ENCODE data around the gene IL22RA1. TPM values are rescaled to one million over a fixed set of nuclear protein-coding genes. Genes with fewer than 3 reads are reported as not detected.
A peak's percentile ranks its signal among the peaks of the same experiment; 100 is the strongest.

Gene IL22RA1
- total RNA-seq, 1 experiment from 2014 or later: 0.13 TPM

GRCh38 chr1:24151175-24151533 is 8.2 kb upstream of the IL22RA1 start:
- WGBS (ENCODE audit: extremely low coverage, insufficient read length, low lambda C conversion rate): no CpG with 5 or more reads among the region's 12 CpGs
- Histone ChIP-seq H3K56ac (ENCODE audit: insufficient read length, low read depth, low read length) (peak overlapping the region; percentile 95), H3K4me1 (ENCODE audit: insufficient read depth, low read length) (no peaks in the 10 kb centered on the region; the same call in 1 of the 2 replicates), H2BK12ac (ENCODE audit: insufficient read length, low read depth, low read length) (no peak overlapping the region), H3K27me3 (ENCODE audit: insufficient read depth, low read length) (no peaks in the 10 kb centered on the region), H2AFZ (ENCODE audit: low read length) (no peak overlapping the region), H4K8ac (replicated peaks; ENCODE audit: insufficient read length, low read depth, low read length) (peak overlapping the region; percentile 92), H3K23me2 (ENCODE audit: insufficient read length, low read depth, low read length, poor library complexity, severe bottlenecking) (peaks cover 5% of the 10 kb centered on the region), H4K91ac (ENCODE audit: insufficient read length, low read depth, low read length) (peak overlapping the region; percentile 93), H2BK15ac (ENCODE audit: low read depth, low read length) (no peak overlapping the region), H2BK120ac (ENCODE audit: low read depth, low read length, poor library complexity, severe bottlenecking) (peak overlapping the region; percentile 100), H3K79me2 (ENCODE audit: insufficient read depth, low read length) (no peaks in the 10 kb centered on the region), H2BK20ac (ENCODE audit: low read depth, low read length, poor library complexity, severe bottlenecking) (no peak overlapping the region), H2AK5ac (ENCODE audit: insufficient read length, low read length) (no peak overlapping the region), H3K27ac (ENCODE audit: insufficient read length, low read depth, low read length) (peak overlapping the region; percentile 99), H3K9me3 (ENCODE audit: control insufficient read depth, low read depth, low read length) (no peaks in the 10 kb centered on the region), H3K23ac (ENCODE audit: insufficient read length, low read depth, low read length) (no peak overlapping the region), H3T11ph (ENCODE audit: low read length) (peak overlapping the region; percentile 100), H4K20me1 (ENCODE audit: control insufficient read depth, insufficient read depth, insufficient read length) (no peaks in the 10 kb centered on the region), H2BK5ac (ENCODE audit: insufficient read length, low read length) (peak overlapping the region; percentile 87), H3K14ac (ENCODE audit: insufficient read depth, low read length) (peak overlapping the region; percentile 98; the same call in 1 of the 2 replicates), H3K18ac (ENCODE audit: insufficient read length, low read depth, low read length) (peak overlapping the region; percentile 100), H3K4me2 (ENCODE audit: insufficient read depth, insufficient read length, low read length) (peak overlapping the region; percentile 59), H3K79me1 (ENCODE audit: insufficient read depth, low read depth, low read length, poor library complexity, severe bottlenecking) (no peaks in the 10 kb centered on the region), H3K9ac (ENCODE audit: extremely low read depth, insufficient read length, low read length) (peak overlapping the region; percentile 100), H3K4ac (ENCODE audit: low read depth, low read length) (peak overlapping the region; percentile 100; the same call in 1 of the 2 replicates), H4K5ac (ENCODE audit: insufficient read length, low read depth, low read length) (peak overlapping the region; percentile 100)
- H3K4me3 Mint-ChIP-seq: peak overlapping the region; percentile 53 to 78
- no peaks in the 10 kb centered on the region; the same call in 1 of the 2 replicates for H3K27me3 Mint-ChIP-seq (ENCODE audit: low read depth)
- DNase-seq: peak; percentile 96
- TF ChIP-seq CTCF (conservative IDR thresholded peaks at IDR 0.05): no peak
- H3K36me3 Mint-ChIP-seq (ENCODE audit: insufficient read depth in 1 of 3, low read depth in 3 of 3): peaks cover 2 to 12% (median 10%) of the 10 kb centered on the region in 3 experiments; a peak in 6 of 7 replicates
- no peaks in the 10 kb centered on the region; a peak in 1 of 5 replicates for H3K9me3 Mint-ChIP-seq
- peak overlapping the region; percentile 90 to 98 (median 98) for H3K27ac Mint-ChIP-seq
- peaks cover 46 to 51% of the 10 kb centered on the region in 2 experiments for H3K4me1 Mint-ChIP-seq

Data from H9 (cell line).